Fibroblast of lung (primary cell): Measurements from ENCODE around the gene TPPP3. TPM values are rescaled to one million over a fixed set of nuclear protein-coding genes. Genes with fewer than 3 reads are reported as not detected.
"Not testable (repeated sequence)": the region's sequence is repeated elsewhere in the genome, so short reads cannot be mapped to it uniquely, and the experiment has no call there.

Source experiments
- DNase-seq, 2 donors: peaks; one replicate each; pipeline versions ENCODE4 v3.0.0 to v3.0.0-alpha.2; 2010; ENCODE audit warnings: low read depth in 2 of 2
- H2AFZ ChIP-seq: 2 replicates; pipeline ENCODE4 v1.5.1; 2012; ENCODE audit warnings: low read length, control low read depth, inconsistent platforms
- H3K27ac ChIP-seq: 2 replicates; pipeline ENCODE4 v1.5.1; 2011; ENCODE audit warnings: low read length, control low read depth; ENCODE audit not compliant: insufficient read depth
- H3K27me3 ChIP-seq: 2 replicates; pipeline ENCODE4 v1.5.1; 2011; ENCODE audit warnings: mild to moderate bottlenecking, low read length; ENCODE audit not compliant: control insufficient read depth, insufficient read depth
- H3K36me3 ChIP-seq: 2 replicates; pipeline ENCODE4 v1.5.1; 2011; ENCODE audit warnings: low read length; ENCODE audit not compliant: control insufficient read depth, insufficient read depth
- H3K4me1 ChIP-seq: 2 replicates; pipeline ENCODE4 v1.5.1; 2011; ENCODE audit warnings: low read length; ENCODE audit not compliant: control insufficient read depth, insufficient read depth; ENCODE audit errors: extremely low read depth
- H3K4me2 ChIP-seq: 2 replicates; pipeline ENCODE4 v1.5.1; 2011; ENCODE audit warnings: low read length, control low read depth; ENCODE audit not compliant: insufficient read depth; ENCODE audit errors: extremely low read depth
- H3K4me3 ChIP-seq, 4 experiments: fragments of 200-600 bp in 1 of 4; sonication (generic) in 1 of 4; replicated peaks in 1 of 4; 2 replicates each; pipeline ENCODE4 v1.5.1; 2011 to 2016; ENCODE audit warnings: low read length in 4 of 4, low read depth in 3 of 4, mild to moderate bottlenecking in 3 of 4, control low read depth in 2 of 4, inconsistent platforms in 1 of 4, mixed read lengths in 1 of 4; ENCODE audit not compliant: insufficient read depth in 1 of 4; ENCODE audit errors: control extremely low read depth in 1 of 4
- H3K79me2 ChIP-seq: 2 replicates; pipeline ENCODE4 v1.5.1; 2012; ENCODE audit warnings: mild to moderate bottlenecking, low read length, inconsistent platforms; ENCODE audit not compliant: control insufficient read depth, insufficient read depth
- H3K9ac ChIP-seq: 2 replicates; pipeline ENCODE4 v1.5.1; 2011; ENCODE audit warnings: mild to moderate bottlenecking, low read length, control low read depth; ENCODE audit not compliant: insufficient read depth
- H3K9me3 ChIP-seq: 2 replicates; pipeline ENCODE4 v1.5.1; 2012; ENCODE audit warnings: low read depth, low read length; ENCODE audit not compliant: control insufficient read depth, insufficient read depth
- H4K20me1 ChIP-seq: 2 replicates; pipeline ENCODE4 v1.5.1; 2011; ENCODE audit warnings: low read length; ENCODE audit not compliant: control insufficient read depth, insufficient read depth; ENCODE audit errors: extremely low read depth
- EZH2 ChIP-seq: IDR thresholded peaks from 2 replicates; pipeline ENCODE4 v1.5.1; 2012; ENCODE audit warnings: low read length, control low read depth, mild to moderate bottlenecking; ENCODE audit errors: missing control alignments
- polyA plus RNA-seq, 2 donors: library from polyadenylated mRNA; depleted of rRNA in 1 of 2; stranded (reverse) in 1 of 2; unstranded in 1 of 2; fragments of >200 nt; gene quantifications; 2 replicates each; pipeline ENCODE4 v1.2.1, GENCODE V29; 2011 to 2012; ENCODE audit warnings: missing spikeins in 1 of 2
- total RNA-seq: library from RNA; depleted of rRNA; stranded (reverse); fragments of >200 nt; gene quantifications from 2 replicates; pipeline ENCODE4 v1.2.1, GENCODE V29; 2014
- TF ChIP-seq, protein P1 (sequence below), 2 donors: IDR thresholded peaks in 1 of 2; conservative IDR thresholded peaks in 1 of 2; 1 replicate in 1 of 2; 2 replicates in 1 of 2; pipeline ENCODE4 v1.5.1; 2011 to 2012; ENCODE audit warnings: low read length in 2 of 2, control low read depth in 1 of 2, inconsistent platforms in 1 of 2, low read depth in 1 of 2, mild to moderate bottlenecking in 1 of 2

TPPP3 gene
- total and polyA plus RNA-seq, 2 donors (not counting 1 experiment from before 2014, with no cell fraction given), result 2.9 to 3.8 TPM

DNA sequence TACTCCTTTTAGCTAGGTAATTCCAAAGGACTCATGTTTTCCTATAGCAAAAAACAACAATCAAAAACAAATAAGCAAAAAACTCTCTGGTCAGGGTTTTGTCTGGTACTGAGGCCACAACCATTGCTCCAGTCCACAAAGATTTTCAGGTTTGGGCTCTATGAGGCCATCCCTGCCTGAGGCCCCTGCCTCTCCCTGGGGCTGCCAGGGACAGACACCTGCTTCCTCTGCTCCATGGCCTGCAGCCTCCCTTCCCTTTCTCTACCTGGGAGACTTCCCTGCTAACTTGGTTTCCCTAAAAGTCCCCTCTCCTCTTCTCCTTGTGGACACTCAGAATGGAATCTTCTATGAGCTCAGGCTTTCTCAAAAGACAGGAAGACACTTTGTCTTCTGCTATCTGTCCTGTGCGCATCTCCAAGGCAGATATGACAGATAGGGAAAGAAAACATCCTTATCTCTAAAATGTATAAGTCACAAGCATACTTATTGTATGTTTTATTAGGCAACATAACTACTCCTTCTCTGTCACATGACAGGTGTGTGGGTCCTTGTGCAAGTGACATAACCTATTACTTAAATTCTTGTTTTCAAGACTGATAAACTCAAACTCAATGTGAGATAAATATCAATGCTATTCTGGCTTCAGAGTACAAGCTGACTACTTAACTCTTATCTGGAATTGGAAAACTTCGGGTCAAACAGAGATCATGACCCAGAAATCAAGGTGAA lies 24.2 kb upstream of the TPPP3 start:
- Histone ChIP-seq H3K9ac (no peak overlapping the region), H2AFZ (no peak overlapping the region), H3K4me2 (no peak overlapping the region), H3K27ac (no peak overlapping the region), H3K4me1 (peaks cover 2% of the 10 kb centered on the region), H3K36me3 (no peaks in the 10 kb centered on the region), H3K9me3 (no peaks in the 10 kb centered on the region), H3K27me3 (no peaks in the 10 kb centered on the region), H3K79me2 (no peaks in the 10 kb centered on the region), H4K20me1 (no peaks in the 10 kb centered on the region), H3K4me3 (no peak overlapping the region)
- TF ChIP-seq, protein P1, sequence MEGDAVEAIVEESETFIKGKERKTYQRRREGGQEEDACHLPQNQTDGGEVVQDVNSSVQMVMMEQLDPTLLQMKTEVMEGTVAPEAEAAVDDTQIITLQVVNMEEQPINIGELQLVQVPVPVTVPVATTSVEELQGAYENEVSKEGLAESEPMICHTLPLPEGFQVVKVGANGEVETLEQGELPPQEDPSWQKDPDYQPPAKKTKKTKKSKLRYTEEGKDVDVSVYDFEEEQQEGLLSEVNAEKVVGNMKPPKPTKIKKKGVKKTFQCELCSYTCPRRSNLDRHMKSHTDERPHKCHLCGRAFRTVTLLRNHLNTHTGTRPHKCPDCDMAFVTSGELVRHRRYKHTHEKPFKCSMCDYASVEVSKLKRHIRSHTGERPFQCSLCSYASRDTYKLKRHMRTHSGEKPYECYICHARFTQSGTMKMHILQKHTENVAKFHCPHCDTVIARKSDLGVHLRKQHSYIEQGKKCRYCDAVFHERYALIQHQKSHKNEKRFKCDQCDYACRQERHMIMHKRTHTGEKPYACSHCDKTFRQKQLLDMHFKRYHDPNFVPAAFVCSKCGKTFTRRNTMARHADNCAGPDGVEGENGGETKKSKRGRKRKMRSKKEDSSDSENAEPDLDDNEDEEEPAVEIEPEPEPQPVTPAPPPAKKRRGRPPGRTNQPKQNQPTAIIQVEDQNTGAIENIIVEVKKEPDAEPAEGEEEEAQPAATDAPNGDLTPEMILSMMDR (conservative IDR thresholded peaks at IDR 0.05 in 1 of 2, IDR thresholded peaks at IDR 0.05 in 1 of 2; ENCODE audit: low read depth in 1 of 2, low read length in 2 of 2), result no peak
- no peak for TF ChIP-seq EZH2
- no peak for DNase-seq

DNA sequence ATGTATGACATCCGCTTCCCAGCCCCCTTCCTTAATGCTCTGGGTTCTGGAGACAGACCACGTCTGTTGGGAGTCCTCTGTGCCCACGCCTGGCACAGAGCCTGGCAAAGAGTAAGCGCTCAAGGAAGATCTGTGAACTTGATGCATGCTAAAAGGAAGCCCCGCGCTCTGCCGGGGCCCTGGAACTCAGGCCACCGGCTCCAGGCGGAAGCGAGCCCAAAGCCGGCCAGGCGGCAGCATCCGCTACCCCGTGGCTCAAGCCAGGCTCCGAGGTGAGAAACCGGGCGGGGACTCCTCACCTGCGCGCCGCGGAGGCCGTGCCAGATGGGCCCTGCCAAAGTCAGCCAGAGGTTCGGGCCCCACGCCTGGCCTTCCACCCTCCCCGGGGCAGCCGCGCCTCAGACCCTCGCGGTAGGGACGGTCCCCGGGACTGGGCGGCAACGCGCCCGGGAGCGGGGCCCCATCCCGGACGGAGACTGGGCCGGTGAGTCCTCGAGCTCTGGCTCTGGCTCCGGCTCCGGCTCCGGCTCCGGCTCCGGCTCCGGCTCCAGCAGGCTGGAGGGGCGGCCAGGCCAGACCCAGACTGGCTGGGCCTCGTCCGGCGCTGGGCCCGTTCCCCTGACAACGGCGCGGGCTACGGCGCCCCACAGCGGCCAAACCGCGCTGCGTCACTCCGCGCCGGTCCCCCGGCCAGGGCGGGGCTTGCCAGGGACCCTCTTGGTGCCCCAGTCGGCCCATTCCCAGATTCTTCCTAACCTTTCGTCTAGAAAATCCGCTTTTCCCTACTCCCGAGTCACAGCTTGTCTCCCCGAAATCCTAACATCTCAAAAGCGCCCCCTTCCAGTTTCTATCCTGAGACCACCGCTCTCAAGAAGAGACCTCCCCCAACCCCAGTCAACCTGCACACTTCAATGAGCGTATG lies 22.8 kb upstream of the TPPP3 start, which contains the start of gene ZDHHC1:
ZDHHC1 (minus strand) TSS at position 606 of the 922 bp plus-strand sequence. CDS start 8,702 bp downstream, outside the sequence.
- Histone ChIP-seq H2AFZ (peak within 1 kb of the TSS; percentile 95), H3K4me3 (peak within 1 kb of the TSS; percentile 66 to 91 (median 72)), H3K36me3 (no peaks in the 10 kb centered on the region), H3K27me3 (no peaks in the 10 kb centered on the region), H3K4me1 (peaks cover 2% of the 10 kb centered on the region), H3K4me2 (peak within 1 kb of the TSS; percentile 91), H3K27ac (peak within 1 kb of the TSS; percentile 88), H4K20me1 (no peaks in the 10 kb centered on the region), H3K9ac (peak within 1 kb of the TSS; percentile 91), H3K9me3 (no peaks in the 10 kb centered on the region), H3K79me2 (no peaks in the 10 kb centered on the region)
- TF ChIP-seq, protein P1 (conservative IDR thresholded peaks at IDR 0.05 in 1 of 2, IDR thresholded peaks at IDR 0.05 in 1 of 2; ENCODE audit: low read depth in 1 of 2, low read length in 2 of 2), result no peak
- no peak for TF ChIP-seq EZH2
- peak; percentile 65 to 74 for DNase-seq

DNA sequence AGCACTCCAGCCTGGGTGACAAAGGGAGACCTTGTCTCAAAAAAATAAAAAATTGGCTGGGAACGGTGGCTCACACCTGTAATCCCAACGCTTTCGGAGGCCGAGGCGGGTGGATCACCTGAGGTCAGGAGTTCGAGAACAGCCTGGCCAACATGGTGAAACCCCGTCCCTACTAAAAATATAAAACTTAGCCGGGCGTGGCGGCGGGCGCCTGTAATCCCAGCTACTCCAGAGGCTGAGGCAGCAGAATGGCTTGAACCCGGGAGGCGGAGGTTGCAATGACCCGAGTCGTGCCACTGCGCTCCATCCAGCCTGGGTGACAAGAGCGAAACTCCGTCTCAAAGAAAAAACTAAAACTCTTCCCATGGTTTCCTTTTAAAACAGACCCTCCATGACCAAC lies 22.1 kb upstream of the TPPP3 start:
- not testable (repeated sequence) for H3K9me3 ChIP-seq, H3K4me1 ChIP-seq, H3K27me3 ChIP-seq, DNase-seq, H4K20me1 ChIP-seq, H3K9ac ChIP-seq, H3K79me2 ChIP-seq, H3K36me3 ChIP-seq, H2AFZ ChIP-seq
- peak overlapping the region; percentile 66 to 91 (median 72) for H3K4me3 ChIP-seq
- H3K4me2 ChIP-seq, result peak overlapping the region; percentile 91
- H3K27ac ChIP-seq, result peak overlapping the region; percentile 88
